Measurements from ENCODE around the gene CSHL1.

GRCh38 chr17:63950940-63951907 lies 40.2 kb upstream of the CSHL1 start:
- TF ChIP-seq CTCF (IDR thresholded peaks at IDR 0.05): peak; percentile 28 to 66 (median 54)
- no peak for TF ChIP-seq POLR2A (IDR thresholded peaks at IDR 0.05)
